ENCODE measurements around the gene CERK.

CERK gene

DNA sequence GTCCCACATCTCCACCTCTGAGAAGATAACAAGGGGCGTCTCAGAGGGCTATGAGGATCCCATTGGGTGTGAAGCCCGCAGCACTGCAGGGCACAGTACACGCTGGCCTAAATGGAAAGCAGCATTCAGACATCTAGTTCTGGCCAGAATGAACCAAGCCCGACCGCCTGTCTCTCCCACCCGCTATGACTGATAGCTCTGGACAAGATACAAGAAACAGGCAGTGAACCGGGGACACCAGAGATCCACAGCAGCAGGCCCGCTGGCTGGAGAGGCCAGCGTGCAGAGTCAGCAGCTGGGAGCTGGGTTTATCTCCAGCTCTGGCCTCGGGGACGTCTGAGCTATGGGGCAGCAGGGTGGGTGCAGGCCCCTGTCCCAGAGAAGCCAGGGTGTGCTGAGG lies 9.6 kb downstream of the CERK start:
- no peak for DNase-seq

DNA sequence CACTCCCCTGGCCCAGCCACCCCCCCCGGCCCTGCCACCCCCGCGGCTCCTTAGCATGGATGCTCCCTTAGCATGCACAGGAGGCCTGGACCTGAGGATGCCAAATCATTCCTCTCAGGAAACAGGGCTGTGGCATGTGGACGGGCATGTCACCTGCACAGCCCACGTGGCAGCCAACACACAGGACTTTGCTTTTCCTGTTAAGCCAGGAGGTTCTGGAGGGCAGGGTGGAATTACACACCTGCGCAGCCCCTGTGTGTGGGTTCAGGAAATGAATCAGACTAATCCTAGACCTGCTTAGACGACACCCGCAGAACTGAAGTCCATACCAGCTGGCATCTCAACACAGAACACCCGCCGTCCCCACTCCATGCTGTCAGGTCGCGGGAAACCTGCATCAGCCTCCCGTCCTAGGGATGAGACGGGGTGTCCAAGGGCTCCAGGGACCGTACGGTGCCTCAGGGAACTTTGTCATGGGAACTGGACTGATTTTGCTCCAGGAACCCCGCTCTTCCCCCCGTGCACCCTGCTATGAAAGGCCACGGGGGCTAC lies 10.2 kb downstream of the CERK start:
- DNase-seq: no peak

DNA sequence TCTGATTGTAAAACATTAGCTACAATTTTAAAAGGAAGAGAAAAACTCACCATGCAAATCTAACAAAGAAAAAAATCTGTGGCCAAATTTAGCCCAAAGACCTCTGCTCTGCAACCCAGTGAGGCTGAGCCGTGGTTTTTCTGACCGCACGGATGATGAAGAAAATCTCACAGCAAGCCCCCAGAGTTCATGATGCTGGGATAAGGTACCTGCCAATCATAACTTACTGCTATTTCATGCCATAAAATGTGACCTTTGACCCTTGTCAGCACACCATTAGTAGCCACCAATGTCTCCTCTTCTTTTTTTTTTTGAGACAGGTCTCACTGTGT lies 11.1 kb downstream of the CERK start:
- DNase-seq: no peak

DNA sequence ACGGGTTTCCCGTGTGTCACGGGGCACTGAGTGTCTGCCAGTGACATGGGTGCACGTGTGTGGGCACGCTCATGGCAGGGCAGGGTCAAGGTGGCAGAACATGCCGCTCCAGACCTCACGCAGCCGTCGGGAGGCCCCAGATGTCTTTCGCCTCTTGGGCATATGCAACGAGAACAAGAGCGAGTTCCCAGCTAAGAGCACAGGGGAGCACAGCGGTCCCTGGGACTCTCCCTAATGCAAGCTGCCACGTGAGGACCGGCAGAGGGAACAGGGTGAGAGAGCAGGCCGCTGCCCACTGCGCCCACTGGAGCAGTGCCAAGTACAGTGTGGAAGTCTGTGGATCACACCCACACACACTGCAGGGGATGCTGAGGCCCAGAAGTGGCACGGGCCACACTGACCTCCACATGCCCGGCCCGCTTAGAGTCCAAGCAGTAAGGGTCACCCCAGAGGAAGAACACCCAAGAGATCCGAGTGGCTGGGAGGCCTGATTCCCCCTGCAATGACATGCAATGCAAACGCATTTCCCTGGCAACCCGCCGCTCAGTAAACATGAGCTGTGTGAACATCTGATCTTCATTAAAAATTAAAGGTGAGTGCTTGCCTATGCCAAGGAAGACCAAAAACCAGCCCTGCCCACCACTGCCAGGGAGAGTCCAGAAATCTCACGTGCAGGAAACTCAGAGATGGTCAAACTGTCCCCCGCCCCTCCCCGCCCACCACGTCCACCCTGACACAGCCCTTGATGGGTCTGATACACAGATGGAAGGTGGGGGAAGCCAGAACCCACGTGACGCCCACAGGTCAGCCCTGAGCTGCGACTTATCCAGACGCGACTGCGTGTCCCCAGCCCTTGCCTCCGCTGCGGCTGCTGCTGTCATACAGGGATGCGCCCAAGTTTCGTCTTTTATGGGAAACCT lies 11.7 kb downstream of the CERK start:
- no peak for DNase-seq

DNA sequence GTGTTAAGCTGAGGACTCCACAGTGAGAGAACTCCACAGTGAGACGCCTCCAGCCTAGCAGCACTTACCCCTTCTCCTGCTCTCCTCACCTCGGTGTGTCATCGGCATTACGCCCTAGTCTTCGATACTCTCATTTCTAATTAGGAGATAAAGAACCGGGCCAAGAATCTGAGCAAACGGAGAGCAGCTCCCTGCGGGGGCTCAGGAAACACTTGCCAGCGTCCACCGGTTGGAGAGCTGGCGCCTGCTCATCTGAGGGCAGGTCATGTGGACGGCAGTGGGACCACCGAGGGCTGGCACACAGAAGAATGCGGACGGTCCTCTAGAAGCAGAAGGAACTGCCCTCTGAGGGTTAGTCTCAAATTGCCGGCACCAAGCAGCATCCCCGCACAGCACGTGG lies 13.0 kb downstream of the CERK start:
- DNase-seq: no peak

DNA sequence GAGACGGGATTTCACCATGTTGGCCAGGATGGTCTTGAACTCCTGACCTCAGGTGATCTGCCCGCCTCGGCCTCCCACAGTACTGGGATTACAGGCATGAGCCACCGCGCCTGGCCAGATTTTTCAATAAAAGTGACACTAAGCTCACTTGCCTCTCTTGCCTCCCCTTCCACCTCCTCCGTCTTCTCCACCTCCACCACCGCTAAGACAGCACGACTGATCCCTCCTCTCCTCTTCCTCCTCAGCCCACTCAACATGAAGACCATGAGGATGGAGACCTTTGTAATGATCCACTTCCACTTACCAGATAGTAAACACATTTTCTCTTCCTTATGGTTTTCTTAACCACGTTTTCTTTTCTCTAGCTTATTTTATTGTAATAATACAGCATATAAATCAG lies 14.2 kb downstream of the CERK start:
- no peak for DNase-seq

DNA sequence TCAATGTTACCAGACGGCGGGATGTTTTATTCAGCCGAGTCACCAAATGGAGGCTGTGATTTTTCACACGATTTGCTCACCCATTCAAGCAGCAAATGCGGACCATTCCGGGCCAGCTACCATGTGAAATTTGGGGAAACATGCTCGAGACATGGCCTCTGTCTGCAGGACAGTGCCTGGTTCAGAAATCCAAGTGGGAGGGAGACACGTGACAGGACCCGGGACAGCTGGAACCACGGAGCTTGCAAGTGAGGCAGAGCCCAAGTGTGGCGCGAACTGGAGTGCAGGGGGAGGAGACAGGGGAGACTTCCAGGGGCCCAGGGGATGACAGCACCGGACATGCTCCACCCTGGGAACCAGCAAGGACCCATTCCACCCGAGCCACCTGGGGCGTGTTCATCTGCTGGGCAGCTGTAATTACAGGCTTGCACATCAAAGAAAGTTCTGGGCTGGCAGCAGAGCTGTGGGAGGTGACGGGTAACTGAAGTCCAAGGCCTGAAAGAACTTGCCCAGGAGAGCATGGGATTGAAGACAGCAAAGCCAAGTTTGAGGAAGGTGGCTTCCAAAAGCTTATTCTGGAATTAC lies 16.5 kb downstream of the CERK start:
- no peak for DNase-seq

DNA sequence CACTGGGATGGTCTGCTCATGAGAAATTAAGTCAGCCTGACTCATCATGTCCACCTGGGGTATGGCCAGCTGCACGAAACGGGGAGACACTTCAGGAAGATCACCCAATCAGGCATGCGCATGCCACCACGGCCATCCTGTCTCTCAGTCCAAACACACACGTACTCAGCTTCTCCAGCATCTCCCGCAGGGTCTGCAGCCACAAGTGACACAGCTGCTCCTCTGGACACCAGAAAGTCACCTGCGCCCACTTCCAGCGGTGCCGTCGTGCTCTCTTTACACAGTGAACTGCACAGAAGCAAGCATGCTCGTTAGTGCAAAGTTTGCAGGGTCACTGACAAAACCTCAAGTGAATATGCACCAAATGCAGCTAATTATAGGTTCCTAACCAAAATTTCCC lies 18.1 kb downstream of the CERK start:
- no peak for DNase-seq

DNA sequence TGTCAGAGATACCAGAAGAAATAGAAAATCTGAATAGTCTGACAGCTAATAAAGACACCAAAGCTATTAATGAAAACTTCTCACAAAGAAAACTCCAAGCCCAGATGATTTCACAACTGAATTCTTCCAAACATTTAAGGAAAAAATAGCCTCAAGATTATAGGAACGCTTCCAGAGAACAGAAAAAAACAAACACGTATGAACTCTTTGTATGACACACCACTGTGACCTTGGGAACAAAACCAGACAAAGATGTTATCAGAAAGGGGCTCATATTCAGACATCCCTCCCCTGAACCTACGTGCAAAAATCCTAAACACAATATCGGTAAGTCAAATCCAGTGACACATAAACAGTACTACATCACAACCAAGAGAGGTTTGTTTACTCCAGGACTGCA lies 23.5 kb downstream of the CERK start:
- DNase-seq: no peak

DNA sequence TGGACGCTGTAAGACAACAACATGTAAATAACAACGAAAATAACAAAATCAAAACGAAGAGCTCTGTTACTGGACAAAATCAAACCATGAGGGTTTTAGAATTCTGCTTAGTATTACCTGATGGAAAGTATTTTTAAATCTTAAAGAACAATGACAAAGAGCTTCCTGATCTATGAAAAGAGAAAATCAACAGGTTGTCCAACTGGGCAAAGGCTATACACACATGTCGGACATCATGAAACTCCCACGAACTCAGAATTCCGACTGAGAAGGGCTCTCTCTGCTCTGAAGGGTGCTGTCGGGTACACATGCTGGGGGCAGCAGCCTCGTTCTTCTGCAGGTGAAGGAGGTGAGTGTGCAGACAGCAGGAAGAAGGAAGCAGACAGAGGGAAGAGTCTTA lies 25.8 kb downstream of the CERK start:
- no peak for DNase-seq

DNA sequence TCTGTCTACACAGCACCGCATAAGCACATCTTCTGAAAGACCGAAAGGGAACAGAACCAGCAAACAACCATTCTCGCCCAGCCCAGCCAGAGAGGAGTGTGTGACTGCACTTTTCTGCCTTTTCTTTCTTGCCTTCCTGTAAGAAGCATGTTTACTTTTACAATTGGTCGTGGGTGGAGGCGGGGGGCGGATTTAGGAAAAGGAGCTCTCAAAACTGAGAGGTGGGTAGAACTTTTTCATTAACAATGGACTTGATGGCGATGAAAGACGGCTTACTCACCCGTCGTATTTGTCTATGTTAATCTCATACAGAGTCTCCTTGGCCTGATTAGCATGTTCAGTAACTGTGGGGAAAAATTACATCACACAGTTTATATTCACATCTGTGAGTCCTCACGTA lies 27.2 kb downstream of the CERK start:
- no peak for DNase-seq

DNA sequence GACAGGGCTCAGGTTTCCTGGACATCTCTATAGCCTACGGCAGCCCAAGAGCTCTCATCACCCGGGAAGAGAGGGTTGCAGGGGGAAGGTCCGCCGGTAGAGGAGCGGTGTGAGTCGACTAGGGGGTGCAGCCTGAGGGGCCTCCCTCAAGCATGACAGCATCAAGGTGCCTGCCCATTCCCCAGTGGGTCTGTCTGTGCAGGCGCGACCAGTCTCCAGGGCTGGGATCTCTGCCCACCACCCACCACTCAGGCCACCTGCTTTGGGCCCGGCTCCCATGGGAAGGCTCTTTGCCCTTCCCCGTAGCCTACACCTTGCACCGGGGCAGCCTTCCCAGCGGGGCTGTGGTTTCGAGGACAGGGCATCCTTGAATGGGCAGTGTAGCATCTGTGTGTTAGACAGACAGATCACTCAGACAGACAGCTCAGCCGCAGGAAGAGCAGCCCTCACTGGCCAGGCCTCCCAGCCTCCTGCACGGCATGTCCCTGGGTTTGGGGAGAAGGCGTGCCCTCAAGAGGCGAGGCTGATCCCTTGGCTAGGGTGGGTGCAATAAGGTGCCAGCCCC lies 29.2 kb downstream of the CERK start:
- DNase-seq: no peak

DNA sequence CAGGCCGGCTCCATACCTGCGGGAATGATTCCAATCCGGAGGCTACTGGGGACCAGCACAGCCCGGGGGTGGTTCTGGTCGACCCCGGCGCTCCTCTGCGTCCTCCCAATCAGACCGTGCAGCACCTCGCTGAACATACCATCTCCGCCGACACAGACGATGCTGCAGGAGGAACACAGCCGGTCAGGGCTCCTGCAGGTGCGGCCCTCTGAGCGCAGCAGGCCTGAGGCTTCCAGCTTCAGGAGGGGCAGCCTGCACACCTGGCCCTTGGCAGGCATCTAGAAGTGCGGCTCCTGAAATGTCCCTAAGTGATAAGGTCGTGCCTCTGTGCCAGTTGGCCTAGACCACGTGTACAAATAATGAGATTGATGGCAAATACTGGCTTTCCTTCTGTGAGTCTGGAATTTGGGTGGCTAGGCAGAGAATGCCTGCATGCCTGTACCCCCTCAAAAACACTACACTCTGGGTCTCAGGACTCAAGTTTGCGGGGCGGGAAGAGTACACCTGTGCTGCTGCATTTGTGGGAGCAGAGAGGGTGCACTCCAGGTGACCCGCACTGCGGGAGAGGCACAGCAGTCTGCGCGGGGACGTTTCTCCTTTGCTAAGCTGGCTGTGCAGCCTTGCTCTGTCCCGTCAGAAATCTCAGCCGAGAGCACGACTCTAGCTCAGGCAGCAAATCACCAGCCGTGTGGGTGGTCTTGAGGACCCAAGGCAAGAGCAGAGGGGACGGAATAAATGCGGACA lies 30.1 kb downstream of the CERK start:
- no peak for DNase-seq

DNA sequence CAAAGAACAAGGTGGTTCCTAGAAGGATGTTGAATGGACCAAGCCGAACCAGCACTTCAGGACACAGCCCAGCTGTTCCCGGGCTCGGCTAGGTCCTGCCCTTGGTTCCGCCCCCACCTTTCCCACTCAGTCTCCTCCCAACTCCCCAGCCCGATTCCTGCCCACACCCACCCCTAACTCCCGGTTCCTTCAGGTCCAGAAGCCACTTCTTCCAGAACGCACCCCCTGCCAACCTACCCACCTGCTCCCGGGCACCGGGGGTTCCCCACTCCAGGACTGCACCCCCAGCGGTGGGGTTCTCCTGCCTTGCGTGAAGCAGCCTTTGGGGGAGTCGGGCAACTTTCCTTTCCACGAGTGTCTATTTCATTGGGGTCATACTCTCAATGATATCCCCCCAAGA lies 30.7 kb downstream of the CERK start:
- DNase-seq: no peak

DNA sequence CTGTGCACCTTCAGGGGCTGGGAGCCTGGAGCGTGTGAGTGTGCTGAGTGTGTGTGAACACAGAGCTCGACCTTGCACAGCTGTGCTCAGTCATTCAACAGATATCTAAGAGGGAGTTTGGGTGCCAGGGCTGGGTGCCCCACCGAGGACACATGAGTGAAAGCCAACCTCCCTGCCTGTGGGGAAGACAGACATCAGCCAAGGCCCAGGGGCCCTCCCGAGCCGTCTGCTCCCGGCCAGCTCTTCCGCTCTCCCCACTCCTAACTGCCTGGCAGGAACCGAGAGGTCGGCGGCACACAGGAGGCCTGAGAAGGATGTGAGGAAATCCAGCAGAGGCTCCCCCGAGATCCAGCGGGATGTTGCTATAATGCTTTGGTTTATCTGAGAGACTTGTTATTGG lies 32.0 kb downstream of the CERK start:
- DNase-seq: no peak

DNA sequence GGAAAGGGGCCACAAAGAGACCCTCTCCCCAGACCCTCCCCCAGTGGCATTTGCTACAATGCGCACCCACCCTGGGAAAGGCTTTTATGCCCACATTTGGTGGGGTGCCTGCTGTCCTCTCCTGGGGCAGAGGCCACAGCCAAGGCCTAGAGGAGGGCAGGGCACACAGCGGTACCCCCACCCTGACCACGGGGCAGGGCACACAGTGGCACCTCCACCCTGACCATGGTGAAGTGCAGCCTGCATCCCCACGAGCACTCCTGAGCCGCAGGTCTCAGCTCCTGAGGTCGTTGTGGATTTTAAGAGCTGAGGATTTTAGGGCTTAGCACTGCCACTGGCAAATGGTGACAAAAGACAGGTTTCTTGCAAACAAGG lies 34.1 kb downstream of the CERK start:
- DNase-seq: no peak

DNA sequence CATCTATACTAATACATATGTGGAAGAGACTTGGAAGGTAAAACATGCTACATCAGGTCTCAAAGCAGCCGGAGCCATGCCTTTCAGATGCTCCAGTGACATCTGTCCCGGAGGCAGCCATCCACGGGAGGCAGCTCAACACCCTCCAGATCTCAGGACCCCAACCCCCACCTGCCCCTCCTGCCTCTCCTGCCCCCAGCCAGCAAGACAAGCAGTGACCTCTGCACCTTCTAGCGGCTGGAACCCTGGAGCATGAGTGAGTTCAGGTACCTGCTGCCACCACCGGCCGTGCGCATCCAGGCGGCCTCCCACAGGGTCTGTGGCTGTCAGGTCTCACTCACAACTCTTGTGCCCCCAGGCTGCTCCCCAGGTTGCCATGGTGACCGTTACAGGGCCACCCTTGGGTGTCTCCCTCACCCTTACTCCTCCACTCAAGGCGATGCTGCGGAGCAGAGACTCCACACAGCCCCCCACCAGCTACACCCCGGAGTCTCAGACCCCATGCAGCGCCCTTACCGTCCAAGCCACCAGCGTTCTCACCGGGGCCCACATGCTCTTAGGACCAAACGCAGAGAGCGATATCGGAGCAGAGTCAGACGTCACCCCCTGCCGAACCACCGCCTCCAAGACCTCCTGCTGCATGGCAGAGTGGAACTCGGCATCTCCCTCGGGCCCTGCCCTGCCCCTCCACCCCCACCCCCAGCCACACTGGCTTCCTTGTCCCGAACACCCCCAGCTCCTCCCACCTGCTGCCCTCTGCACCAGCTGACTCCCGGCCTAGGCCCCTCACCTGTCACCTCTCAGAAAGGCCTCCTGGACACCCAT lies 34.7 kb downstream of the CERK start:
- DNase-seq: no peak

DNA sequence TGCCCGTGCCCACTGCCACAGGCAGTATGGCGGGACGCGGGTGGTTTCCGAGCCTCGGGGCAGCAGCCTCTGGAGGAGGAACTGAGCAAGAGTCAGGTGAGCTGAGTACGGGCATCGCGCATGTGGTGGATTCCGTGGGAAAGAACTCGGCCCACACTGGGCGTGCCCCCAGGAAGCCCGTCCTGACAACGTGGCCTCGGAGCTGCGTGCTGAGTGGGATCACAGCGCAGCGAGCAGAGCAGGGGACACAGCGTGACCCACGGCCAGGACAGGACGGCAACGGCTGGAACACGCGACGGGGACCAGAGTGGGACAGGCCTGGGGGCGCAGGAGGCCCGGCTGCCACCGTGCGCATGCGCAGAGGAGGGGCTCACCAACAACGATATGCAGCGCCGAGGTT lies 36.8 kb downstream of the CERK start:
- DNase-seq: no peak

DNA sequence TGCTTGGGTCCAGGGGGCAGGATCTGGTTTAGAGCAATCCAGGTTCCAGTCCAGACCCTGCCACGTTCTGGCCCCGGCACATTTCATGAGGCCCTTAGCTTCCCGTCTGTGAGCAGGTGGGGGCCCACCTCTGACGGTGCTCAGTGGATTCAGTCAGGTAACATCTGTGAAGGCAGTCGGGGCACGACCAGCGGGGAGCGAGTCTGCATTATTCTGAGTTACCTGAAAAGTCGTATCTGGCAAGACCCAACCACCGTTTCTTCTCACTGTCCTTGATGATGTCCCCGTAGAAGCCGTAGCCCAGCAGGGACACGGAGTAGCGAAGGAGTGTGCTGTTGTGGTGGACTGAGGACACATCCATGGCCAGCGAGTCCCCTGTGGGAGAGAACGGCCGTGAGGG lies 39.0 kb downstream of the CERK start:
- DNase-seq: no peak

DNA sequence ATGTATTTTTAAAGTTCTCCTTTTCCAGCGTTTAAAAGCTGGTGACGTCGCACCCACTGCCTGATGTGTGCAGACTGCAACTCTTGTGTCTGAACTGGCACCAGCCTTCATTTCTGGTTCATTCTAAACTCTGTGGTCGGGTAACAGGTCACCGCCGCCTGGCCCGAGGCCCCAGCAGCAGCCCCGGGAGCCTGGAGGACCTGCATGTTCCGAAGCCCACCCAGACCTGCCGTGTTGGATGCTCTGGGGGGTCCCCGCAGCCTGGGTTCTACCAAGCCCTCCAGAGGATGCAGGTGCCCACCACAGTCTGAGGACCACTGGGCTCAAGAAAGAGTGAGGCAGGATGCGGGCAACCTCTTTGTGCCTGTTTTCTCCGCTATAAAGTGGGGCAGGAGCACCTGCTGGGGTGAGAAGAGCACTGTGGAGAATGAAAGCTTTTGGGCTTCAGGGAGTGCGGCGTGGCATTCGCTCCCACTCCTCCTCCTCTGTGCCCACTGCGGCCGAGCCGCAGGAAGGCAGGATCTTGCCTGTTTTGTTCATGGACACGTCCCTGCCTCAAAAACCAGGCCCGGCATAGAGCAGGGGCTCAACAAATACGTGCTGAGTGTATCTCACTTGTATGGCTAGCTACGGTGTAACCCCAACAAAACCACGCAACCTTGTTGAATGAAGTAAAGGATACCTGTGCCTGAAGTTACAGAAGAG lies 40.1 kb downstream of the CERK start:
- DNase-seq: no peak

DNA sequence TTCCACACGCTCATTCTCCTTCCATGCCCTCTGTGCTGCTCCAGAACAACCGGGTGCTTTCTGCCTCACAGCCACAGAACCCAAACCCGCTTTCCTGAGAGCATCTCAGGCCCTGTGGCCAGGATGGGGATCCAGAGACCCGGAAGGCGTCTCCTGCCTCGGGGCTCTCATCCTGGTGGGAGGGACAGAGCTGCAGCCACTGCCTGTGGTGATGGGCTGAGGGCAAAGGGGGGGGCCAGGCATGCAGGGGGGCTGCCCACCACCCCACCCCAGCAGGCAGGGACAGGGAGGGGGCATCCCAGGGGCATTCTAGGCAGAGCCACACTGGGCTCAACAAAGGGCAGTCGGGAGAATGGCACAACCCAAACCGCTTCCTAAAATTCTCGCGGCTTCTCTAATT lies 41.4 kb downstream of the CERK start:
- no peak for DNase-seq

DNA sequence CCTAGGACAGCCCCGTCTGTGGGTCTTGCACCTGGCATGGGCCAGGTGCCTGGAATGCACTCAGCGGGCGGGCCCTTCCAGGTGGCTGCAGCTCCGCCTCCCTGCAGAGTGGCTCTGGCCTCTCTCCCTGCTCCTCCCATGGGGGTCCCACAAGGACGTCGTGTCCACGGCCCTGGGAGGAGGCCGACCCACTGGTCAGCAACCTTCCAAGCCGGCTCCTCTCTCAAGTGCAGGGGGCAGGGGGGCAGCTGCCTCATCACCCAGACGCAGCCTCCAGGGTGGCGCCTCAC lies 41.9 kb downstream of the CERK start:
- DNase-seq: no peak

Measured in activated CD4-positive, alpha-beta T cell treated with anti-CD3 and anti-CD28 coated beads for 4 hours (primary cell).